ACC112 (cell line): ENCODE results near the gene GPRIN1.
"Not testable (repeated sequence)": the region's sequence is repeated elsewhere in the genome, so short reads cannot be mapped to it uniquely, and the experiment has no call there.

ENCODE experiments used
- H2AFZ ChIP-seq: fragments of 200-600 bp; sonication (generic); one replicate; pipeline ENCODE4 v1.6.0; 2017; ENCODE audit warnings: antibody characterized with exemption, low read length; ENCODE audit not compliant: unreplicated experiment
- H3K27ac ChIP-seq: fragments of 200-600 bp; sonication (generic); 2 replicates; pipeline ENCODE4 v1.5.1; 2014; ENCODE audit warnings: low read depth, mild to moderate bottlenecking, antibody characterized with exemption, low read length, moderate library complexity
- H3K27me3 ChIP-seq: fragments of 200-600 bp; sonication (generic); 2 replicates; pipeline ENCODE4 v1.6.1; 2014; ENCODE audit warnings: mild to moderate bottlenecking, antibody characterized with exemption, low read length, moderate library complexity, mixed read lengths; ENCODE audit not compliant: insufficient read depth
- H3K36me3 ChIP-seq: fragments of 200-600 bp; sonication (generic); 2 replicates; pipeline ENCODE4 v1.6.1; 2016; ENCODE audit warnings: mild to moderate bottlenecking, antibody characterized with exemption, low read length, moderate library complexity, mixed read lengths; ENCODE audit not compliant: insufficient read depth
- H3K4me1 ChIP-seq: fragments of 200-600 bp; sonication (generic); one replicate; pipeline ENCODE4 v1.6.1; 2016; ENCODE audit warnings: low read length, mixed read lengths; ENCODE audit not compliant: insufficient read depth, unreplicated experiment, control insufficient read depth
- H3K4me3 ChIP-seq: fragments of 200-600 bp; sonication (generic); 2 replicates; pipeline ENCODE4 v1.5.1; 2014; ENCODE audit warnings: mild to moderate bottlenecking, low read depth, low read length
- H3K79me2 ChIP-seq: fragments of 200-600 bp; sonication (generic); one replicate; pipeline ENCODE4 v1.6.0; 2016; ENCODE audit warnings: low read length; ENCODE audit not compliant: control insufficient read depth, unreplicated experiment, insufficient read depth

GPRIN1 gene

DNA sequence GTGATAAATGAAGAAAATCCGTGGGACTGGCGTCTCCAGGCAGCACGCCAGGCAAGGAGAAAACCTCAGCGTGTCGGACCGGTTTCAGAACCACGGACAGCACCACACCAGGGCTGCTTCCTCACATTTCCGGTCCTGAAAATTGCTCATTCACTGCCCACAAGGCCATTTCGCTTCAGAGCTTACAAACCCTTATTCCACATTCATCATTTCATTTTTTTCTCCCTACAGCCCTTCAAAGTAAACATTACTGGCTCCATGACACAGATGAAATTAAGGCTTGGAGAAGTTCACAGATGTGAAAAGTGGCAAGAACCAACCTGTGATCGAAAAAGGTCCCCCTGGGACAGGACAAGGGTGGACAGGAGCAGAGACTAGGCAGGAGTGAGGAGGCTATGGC lies 1.5 kb upstream of the GPRIN1 start:
- H3K27ac ChIP-seq = no peak overlapping the region
- no peaks in the 10 kb centered on the region for H3K27me3 ChIP-seq
- no peak overlapping the region for H3K4me3 ChIP-seq
- peaks cover 28% of the 10 kb centered on the region for H3K4me1 ChIP-seq
- H3K36me3 ChIP-seq = no peaks in the 10 kb centered on the region
- H2AFZ ChIP-seq = no peak overlapping the region
- H3K79me2 ChIP-seq = no peaks in the 10 kb centered on the region

DNA sequence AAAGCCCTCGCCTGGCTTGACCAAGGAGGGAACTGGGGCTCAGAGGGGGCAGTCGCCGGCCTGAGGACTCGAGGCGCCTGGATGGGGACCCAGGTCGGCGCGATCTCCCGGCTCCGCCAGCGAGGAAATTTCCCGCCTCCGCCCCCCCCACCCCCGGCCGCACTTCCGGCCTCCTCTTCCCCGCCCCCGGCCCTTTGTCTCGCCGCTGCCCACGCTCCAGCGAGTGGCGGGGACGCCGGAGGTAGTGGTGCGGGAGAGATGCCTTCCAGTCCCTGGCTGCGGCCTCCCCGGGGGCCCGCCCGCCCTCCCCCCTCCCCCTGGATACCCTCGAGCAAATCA lies 448 bp upstream of the GPRIN1 start:
- Histone ChIP-seq H3K36me3 (no peaks in the 10 kb centered on the region), H3K4me1 (peaks cover 20% of the 10 kb centered on the region), H3K27ac (no peak overlapping the region), H2AFZ (peak overlapping the region; percentile 79), H3K79me2 (no peaks in the 10 kb centered on the region), H3K4me3 (peak overlapping the region; percentile 80), H3K27me3 (no peaks in the 10 kb centered on the region)

DNA sequence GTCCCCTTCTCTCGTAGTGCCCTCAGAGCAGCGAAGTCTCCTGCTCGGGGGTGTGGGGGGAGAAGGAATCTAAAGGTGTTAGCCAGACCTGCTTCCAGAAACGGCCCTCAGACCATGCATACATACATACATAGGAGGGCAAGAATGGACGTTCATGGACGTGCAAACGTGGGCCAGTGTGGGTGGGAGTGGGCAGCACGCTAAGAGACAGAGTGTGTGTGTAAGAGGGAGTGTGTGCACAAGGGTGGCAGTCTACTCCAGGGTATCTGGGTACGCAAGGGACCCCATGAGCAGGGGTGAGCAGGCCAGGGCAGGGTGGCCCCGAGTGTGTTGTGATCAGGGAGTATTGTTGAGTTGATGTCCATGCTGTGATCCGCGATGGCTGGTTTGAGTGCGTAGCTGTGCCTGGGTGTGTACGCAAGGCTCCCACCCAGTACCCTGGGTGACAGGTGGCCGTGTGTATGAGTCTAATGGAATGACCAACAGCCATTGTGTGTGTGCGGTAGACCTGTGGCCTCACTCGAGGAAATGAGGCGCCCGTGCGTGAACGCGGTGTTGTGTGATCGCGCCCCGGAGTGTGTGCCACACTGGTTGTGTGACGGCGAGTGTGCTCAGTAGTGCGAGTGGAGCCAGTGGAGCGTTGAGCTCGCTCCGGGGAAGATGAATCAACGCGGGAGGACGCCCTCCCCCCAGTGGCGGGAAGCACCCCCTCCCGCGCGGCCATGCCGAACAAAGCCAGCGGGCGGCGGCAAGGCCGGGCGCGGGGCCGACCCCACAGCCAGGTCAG lies 826 bp downstream of the GPRIN1 start:
- H3K4me1 ChIP-seq = peaks cover 9% of the 10 kb centered on the region
- H3K4me3 ChIP-seq = peak overlapping the region; percentile 80
- no peak overlapping the region for H3K27ac ChIP-seq
- no peaks in the 10 kb centered on the region for H3K79me2 ChIP-seq
- H3K27me3 ChIP-seq = no peaks in the 10 kb centered on the region
- H3K36me3 ChIP-seq = no peaks in the 10 kb centered on the region
- no peak overlapping the region for H2AFZ ChIP-seq

DNA sequence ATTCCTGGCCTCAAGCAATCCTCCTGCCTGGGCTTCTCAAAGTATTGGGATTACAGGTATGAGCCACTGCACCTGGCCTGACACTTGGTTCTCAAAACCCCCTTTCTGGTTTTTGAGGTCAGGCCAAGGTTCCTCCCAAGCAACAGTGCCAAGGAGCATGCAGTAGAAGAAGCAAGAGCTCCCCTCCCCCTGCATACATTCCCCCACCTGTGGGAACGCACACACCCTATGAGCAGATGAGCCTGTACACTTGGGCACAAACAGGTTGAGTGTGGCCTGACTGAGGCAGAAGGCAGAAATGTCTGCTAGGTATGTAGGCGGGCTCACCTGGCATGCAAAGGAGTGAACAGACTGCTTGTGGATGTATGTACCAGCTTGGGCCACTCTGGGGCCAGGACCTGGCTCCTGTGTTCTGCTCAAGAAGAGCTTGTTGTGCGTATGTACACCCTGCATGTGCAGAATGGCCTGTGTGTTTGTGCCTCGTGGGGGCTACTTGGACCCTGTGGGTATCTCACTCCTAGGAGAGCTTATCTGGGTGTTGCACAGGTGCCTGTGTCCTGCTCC lies 1.7 kb downstream of the GPRIN1 start:
- H2AFZ ChIP-seq = no peak overlapping the region
- no peak overlapping the region for H3K27ac ChIP-seq
- no peaks in the 10 kb centered on the region for H3K27me3 ChIP-seq
- H3K4me3 ChIP-seq = no peak overlapping the region
- H3K4me1 ChIP-seq = peaks cover 3% of the 10 kb centered on the region
- H3K36me3 ChIP-seq = no peaks in the 10 kb centered on the region
- H3K79me2 ChIP-seq = no peaks in the 10 kb centered on the region

DNA sequence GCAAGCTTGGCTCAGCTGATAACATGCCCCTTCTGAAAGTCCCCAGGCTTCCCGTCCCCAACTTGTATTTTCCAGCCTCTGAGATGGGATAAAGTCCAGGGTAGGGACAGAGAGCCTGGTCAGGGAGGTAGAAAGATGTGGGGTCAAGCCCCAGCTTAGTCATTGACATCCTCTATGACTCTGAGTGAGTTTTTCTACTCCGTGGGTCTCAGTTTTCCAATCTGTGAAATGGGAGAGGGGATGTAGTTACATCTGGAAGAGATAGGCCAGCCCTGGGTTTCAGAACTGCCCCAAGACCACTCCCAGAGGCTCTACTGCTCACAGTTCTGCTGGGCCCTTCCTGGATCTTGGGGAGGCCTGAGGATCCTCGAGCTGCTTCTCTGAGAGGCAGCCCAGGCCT lies 3.1 kb downstream of the GPRIN1 start:
- Histone ChIP-seq H3K36me3 (no peaks in the 10 kb centered on the region), H3K27ac (no peak overlapping the region), H3K27me3 (no peaks in the 10 kb centered on the region), H3K4me3 (no peak overlapping the region), H3K4me1 (peaks cover 3% of the 10 kb centered on the region), H2AFZ (no peak overlapping the region), H3K79me2 (no peaks in the 10 kb centered on the region)

DNA sequence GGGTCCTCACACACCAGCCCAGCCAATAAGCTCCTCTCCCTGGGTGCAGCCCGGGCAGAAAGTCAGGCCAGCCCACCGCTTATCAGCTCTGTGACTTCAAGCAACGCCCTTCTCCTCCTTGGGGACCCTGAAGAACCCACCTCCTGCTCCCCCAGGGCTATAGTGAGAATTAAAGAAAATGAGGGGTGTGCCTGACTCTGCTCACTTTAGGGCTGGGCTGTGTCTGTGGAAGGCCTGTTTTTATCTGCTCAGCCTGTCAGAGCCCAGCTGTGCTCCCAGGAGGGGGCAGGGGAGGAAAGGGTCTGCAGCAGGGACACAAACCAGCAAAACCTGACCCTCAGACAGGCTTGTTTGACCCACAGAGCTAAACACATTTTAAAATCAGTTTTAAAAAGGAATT lies 3.9 kb downstream of the GPRIN1 start:
- Histone ChIP-seq H3K36me3 (no peaks in the 10 kb centered on the region), H2AFZ (no peak overlapping the region), H3K79me2 (no peaks in the 10 kb centered on the region), H3K4me1 (no peaks in the 10 kb centered on the region), H3K27me3 (no peaks in the 10 kb centered on the region), H3K27ac (no peak overlapping the region), H3K4me3 (no peak overlapping the region)

DNA sequence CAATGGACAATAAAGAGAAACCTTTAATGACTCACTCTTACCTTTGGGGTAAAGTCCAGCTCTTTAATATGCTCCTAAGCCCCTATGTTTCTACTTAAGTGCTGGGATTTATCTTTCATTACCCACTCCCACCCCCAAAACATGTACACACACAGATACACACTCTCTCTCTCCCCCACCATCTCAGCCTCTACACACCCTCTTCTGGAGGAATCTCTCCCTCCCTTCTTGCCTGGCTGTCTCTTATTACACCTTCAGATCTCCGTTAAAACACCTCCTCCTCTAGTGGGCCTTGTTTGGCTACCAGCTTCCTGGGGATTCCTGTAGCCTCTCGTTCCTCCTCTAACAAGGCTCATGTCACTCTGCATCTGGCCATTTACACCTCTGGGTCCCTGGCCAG lies 6.9 kb downstream of the GPRIN1 start:
- H3K4me1 ChIP-seq = no peaks in the 10 kb centered on the region
- no peaks in the 10 kb centered on the region for H3K27me3 ChIP-seq
- no peak overlapping the region for H3K27ac ChIP-seq
- H3K79me2 ChIP-seq = no peaks in the 10 kb centered on the region
- H3K4me3 ChIP-seq = no peak overlapping the region
- no peak overlapping the region for H2AFZ ChIP-seq
- H3K36me3 ChIP-seq = no peaks in the 10 kb centered on the region

DNA sequence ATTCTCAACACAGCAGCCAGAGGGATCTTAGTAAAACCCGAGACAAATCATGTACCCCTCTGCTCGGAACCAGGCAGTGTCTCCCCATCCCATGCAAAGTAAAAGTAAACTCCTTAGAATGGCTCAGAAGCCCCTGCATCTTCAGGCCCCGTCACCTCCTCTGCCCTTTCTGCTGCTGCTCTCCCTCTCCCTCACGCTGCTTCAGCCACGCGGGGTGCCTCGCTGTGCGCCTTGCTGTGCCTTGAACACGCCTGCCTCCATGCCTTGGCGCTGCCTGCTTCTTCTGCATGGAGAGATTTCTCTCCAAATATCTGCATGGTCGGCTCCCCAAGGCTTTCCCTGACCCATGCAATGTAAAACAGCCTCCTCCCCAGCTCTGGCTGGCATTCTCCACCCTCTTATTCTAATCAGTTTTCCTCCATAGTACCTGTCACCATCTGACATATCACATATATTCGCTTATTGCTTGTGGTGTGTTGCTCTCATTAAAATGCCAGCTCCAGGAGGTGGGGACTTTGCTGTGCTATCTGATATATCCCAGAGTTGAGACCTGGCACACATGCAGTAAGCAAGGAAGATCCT lies 8.0 kb downstream of the GPRIN1 start:
- no peaks in the 10 kb centered on the region for H3K27me3 ChIP-seq
- H3K27ac ChIP-seq = no peak overlapping the region
- H3K36me3 ChIP-seq = no peaks in the 10 kb centered on the region
- H3K4me3 ChIP-seq = no peak overlapping the region
- H2AFZ ChIP-seq = no peak overlapping the region
- H3K4me1 ChIP-seq = no peaks in the 10 kb centered on the region
- no peaks in the 10 kb centered on the region for H3K79me2 ChIP-seq

DNA sequence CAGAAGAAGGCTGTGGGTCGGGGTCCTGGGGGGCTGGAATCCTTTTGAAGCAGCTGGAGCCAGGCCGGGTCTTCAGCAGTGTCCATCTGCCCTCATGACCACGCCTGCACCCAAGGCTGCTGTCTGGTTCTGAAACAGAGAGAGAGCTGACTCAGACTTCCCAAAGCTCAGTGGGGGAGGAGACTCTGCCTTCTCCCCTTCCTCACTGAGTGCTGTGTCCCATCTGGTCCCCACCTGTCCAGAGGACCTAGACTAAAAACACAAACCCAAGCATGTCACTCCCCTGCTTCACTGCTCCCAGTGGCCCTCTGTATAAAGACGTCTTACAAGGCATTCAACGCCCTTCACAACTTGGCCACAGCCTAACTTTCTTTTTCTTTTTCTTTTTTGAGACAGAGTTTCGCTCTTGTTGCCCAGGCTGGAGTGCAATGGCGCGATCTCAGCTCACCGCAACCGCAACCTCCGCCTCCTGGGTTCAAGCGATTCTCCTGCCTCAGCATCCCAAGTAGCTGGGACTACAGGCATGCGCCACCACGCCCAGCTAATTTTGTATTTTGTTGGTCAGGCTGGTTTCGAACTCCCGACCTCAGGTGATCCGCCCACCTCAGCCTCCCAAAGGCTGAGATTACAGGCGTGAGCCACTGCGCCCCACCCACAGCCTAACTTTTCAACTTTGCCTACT lies 10.1 kb downstream of the GPRIN1 start:
- not testable (repeated sequence) for H3K36me3 ChIP-seq, H3K4me1 ChIP-seq, H3K27me3 ChIP-seq, H3K79me2 ChIP-seq, H2AFZ ChIP-seq, H3K4me3 ChIP-seq, H3K27ac ChIP-seq

DNA sequence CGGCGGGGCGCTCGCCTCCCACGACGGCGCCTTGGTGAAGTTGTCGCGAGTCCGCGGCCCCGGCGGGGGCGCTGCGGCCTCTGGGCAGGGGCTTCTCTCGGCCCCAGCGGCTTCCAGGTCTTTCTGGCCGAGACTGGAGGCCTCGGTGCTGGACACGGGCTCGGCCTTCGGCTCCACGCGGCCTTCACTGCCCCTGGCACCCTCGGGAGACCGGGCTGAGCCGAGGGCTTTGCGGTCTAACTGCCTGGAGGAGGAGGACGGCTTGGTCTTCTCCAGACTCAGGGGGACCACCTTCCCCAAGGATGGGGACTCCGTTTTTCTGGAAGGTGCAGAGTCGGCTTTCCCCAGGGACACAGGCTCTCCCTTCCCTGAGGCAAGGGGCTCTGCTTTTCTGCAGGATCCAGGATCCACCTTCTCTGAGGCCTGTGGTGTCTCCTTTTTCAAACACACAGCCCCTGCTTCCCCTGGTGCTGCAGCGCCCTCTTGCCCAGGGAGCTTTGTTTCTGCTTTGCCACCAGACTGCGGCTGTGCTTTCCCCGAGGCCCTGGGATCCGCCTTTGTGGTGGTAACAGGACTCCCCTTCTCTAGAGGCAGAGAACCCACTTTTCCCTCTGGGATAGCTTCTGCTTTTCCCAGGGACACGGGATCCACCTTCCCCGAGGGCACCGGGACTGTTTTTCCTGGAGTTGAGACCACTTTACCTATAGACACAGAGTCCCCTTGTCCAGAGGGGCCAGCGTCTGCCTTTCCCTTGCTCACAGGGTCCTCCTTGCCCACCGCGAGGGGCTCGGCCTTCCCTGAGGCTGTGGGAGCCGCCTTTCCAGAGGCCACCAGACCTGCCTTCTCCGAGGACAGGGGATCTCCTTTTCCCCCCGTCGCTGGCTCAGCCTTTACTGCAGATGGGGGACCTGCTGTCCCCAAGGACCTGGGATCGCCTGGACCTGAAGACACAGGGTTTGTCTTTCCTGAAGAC lies 12.3 kb downstream of the GPRIN1 start:
- Histone ChIP-seq H3K4me1 (no peaks in the 10 kb centered on the region), H2AFZ (no peak overlapping the region), H3K27ac (no peak overlapping the region), H3K4me3 (no peak overlapping the region), H3K27me3 (no peaks in the 10 kb centered on the region), H3K36me3 (no peaks in the 10 kb centered on the region), H3K79me2 (no peaks in the 10 kb centered on the region)
